Right cardiac atrium (tissue), 5 donors: ENCODE results near the gene CCDC40. TPM values are rescaled to one million over a fixed set of nuclear protein-coding genes. Genes with fewer than 3 reads are reported as not detected.
A peak's percentile ranks its signal among the peaks of the same experiment; 100 is the strongest.
"Not testable (repeated sequence)": the region's sequence is repeated elsewhere in the genome, so short reads cannot be mapped to it uniquely, and the experiment has no call there.

Source experiments
- ATAC-seq, 2 donors: fragments of 200-7000 bp; cut with Tn5 transposase; one replicate each; pipeline versions ENCODE4 v1.8.0 to v1.9.1; 2020; ENCODE audit warnings: moderate library complexity in 2 of 2, mild to moderate bottlenecking in 1 of 2
- DNase-seq, 3 donors: peaks; one replicate each; pipeline ENCODE4 v3.0.0-alpha.2; 2020
- H3K27ac ChIP-seq: one replicate; pipeline ENCODE4 v1.5.1; 2013; ENCODE audit warnings: mild to moderate bottlenecking, low read length, control low read depth, moderate library complexity
- H3K27me3 ChIP-seq: one replicate; pipeline ENCODE4 v1.6.1; 2013; ENCODE audit not compliant: control insufficient read depth, insufficient read depth
- H3K4me1 ChIP-seq: one replicate; pipeline ENCODE4 v1.6.1; 2013; ENCODE audit warnings: low read length; ENCODE audit not compliant: control insufficient read depth, insufficient read depth
- H3K4me3 ChIP-seq: one replicate; pipeline ENCODE4 v1.5.1; 2013; ENCODE audit warnings: low read length, control low read depth
- H3K9me3 ChIP-seq: one replicate; pipeline ENCODE4 v1.6.1; 2013; ENCODE audit warnings: low read length; ENCODE audit not compliant: control insufficient read depth
- WGBS: extraction: QIAGEN DNeasy Blood & Tissue Kit; methylation state at CpG from one replicate; pipeline ENCODE4 v1.1.7; 2013; 5-methylcytosine and 5-hydroxymethylcytosine counted together
- intact Hi-C, 4 donors: fragments of 100-400 bp; cut with DNase I; formaldehyde crosslinking; loops; one replicate each; pipeline versions ENCODE4 v1.11.0 to v1.14.0; 2022 to 2023
- polyA plus RNA-seq: library from polyadenylated mRNA; stranded (reverse); fragments of 200-250 nt; gene quantifications from one replicate; pipeline ENCODE4 v1.2.3, GENCODE V29; 2013
- total RNA-seq, 4 donors: library from RNA; stranded (reverse); fragmentation: NEBNext Ultra II Directional; extraction: Animal tissue kit (Norgen Biotek cat#: 25700); gene quantifications; one replicate each; pipeline ENCODE4 v1.2.1, GENCODE V29; 2021
- donor health status: healthy with polysubstance abuse.
- donor health status: DM: no; HTN: yes; CAD: no.
- donor health status: DM: no; HTN: no; CAD: no.
- donor health status: DM: no; HTN: yes; CAD: no; lungs with severe emphysema.
- donor health status: DM: yes; HTN: yes; CAD: no.

CCDC40 gene
- total and polyA plus RNA-seq, 5 donors = 4.9 to 10.0 (median 7.4) TPM

GRCh38 chr17:80086616-80087015 lies 50.2 kb downstream of the CCDC40 start:
- WGBS = 92% methylated on average over 11 of the region's 11 CpGs
- intact Hi-C loops = no loop called here
- ATAC-seq (no peak), DNase-seq (peak in 1 of 3 donors; percentile 27)
- H3K27me3 ChIP-seq = no peaks in the 10 kb centered on the region
- no peaks in the 10 kb centered on the region for H3K4me1 ChIP-seq
- no peak overlapping the region for H3K4me3 ChIP-seq
- no peaks in the 10 kb centered on the region for H3K9me3 ChIP-seq
- no peak overlapping the region for H3K27ac ChIP-seq

GRCh38 chr17:80087346-80088265 lies 51.2 kb downstream of the CCDC40 start:
- intact Hi-C loops = no loop called here
- Histone ChIP-seq H3K27ac (no peak overlapping the region), H3K4me1 (no peaks in the 10 kb centered on the region), H3K4me3 (no peak overlapping the region), H3K27me3 (no peaks in the 10 kb centered on the region), H3K9me3 (no peaks in the 10 kb centered on the region)
- WGBS = 85% methylated on average over 34 of the region's 34 CpGs
- ATAC-seq (no peak), DNase-seq (peak in 2 of 3 donors; percentile 7 to 27)

DNA sequence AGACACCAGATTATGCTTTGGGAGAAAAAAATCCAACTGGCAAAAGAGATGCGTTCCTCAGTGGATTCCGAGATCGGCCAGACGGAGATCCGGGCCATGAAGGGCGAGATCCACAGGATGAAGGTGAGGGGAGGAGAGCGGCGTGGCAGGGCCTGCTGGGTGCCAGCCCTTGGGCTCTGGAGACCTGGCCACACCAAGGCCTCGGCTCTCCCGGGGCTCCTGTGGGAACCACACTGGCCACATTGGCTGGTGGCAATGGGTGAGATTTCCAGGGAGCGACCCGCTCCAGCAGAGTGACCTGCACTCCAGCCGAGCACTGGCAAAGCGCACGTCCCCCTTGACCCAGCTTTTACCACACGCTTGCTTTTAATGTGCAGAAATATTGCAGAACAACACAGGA lies 53.3 kb downstream of the CCDC40 start:
- 95% methylated on average over 16 of the region's 16 CpGs for WGBS
- ATAC-seq = no peak
- intact Hi-C loops = no loop called here
- peak in 1 of 3 donors; percentile 41 for DNase-seq
- Histone ChIP-seq H3K9me3 (no peaks in the 10 kb centered on the region), H3K27ac (no peak overlapping the region), H3K4me1 (no peaks in the 10 kb centered on the region), H3K4me3 (no peak overlapping the region), H3K27me3 (no peaks in the 10 kb centered on the region)

- H3K9me3 ChIP-seq, H3K27me3 ChIP-seq, H3K4me1 ChIP-seq, H3K27ac ChIP-seq, DNase-seq, H3K4me3 ChIP-seq, intact Hi-C loops, ATAC-seq: not testable (repeated sequence)
- WGBS = 95% methylated on average over 44 of the region's 44 CpGs
Measured at GRCh38 chr17:80090164-80090563, 53.7 kb downstream of the CCDC40 start.

DNA sequence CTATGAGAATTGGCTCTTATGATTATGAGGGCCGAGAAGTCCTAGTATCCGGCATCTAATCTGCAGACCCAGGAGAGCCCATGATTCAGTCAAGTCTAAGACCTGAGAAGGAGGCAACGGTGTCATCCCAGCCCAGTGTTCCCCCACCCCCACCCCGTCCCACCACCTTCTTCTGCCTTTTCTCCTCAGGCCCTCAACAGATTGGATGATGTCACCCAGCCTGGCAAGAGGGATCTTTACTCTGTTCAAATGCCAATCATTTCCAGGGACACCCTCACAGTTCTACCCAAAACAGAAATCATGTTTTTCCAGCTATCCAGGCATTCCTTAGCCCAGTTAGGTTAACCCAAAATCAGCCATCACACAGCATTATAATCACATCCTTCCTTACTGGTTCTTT lies 54.9 kb downstream of the CCDC40 start:
- Histone ChIP-seq H3K4me1 (no peaks in the 10 kb centered on the region), H3K9me3 (no peaks in the 10 kb centered on the region), H3K27me3 (no peaks in the 10 kb centered on the region), H3K27ac (no peak overlapping the region), H3K4me3 (no peak overlapping the region)
- ATAC-seq = no peak
- intact Hi-C loops = no loop called here
- 92% methylated on average over 4 of the region's 4 CpGs for WGBS
- peak in 1 of 3 donors; percentile 2 for DNase-seq

DNA sequence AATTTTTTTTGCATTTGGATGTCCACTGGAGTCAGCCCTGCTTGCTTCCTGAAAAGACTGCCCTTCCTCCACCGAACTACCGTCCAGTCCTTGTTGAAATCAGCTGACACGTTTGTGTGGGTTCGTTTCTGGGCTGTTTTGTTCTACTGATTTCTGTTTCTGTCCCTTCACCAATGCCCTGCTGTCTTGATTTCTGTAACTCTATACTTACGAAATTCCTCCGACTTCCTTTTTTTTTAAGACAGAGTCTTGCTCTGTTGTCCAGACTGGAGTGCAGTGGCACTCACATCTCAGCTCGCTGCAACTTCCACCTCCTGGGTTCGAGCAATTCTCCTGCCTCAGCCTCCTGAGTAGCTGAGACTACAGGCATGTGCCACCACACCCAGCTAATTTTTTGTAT lies 56.5 kb downstream of the CCDC40 start:
- Histone ChIP-seq H3K9me3 (no peaks in the 10 kb centered on the region), H3K4me3 (no peak overlapping the region), H3K27me3 (no peaks in the 10 kb centered on the region), H3K4me1 (no peaks in the 10 kb centered on the region), H3K27ac (no peak overlapping the region)
- ATAC-seq (peak; percentile 41 to 47), DNase-seq (peak in 1 of 3 donors; percentile 29)
- WGBS = 56% methylated on average over 8 of the region's 8 CpGs
- intact Hi-C loops = no loop called here

DNA sequence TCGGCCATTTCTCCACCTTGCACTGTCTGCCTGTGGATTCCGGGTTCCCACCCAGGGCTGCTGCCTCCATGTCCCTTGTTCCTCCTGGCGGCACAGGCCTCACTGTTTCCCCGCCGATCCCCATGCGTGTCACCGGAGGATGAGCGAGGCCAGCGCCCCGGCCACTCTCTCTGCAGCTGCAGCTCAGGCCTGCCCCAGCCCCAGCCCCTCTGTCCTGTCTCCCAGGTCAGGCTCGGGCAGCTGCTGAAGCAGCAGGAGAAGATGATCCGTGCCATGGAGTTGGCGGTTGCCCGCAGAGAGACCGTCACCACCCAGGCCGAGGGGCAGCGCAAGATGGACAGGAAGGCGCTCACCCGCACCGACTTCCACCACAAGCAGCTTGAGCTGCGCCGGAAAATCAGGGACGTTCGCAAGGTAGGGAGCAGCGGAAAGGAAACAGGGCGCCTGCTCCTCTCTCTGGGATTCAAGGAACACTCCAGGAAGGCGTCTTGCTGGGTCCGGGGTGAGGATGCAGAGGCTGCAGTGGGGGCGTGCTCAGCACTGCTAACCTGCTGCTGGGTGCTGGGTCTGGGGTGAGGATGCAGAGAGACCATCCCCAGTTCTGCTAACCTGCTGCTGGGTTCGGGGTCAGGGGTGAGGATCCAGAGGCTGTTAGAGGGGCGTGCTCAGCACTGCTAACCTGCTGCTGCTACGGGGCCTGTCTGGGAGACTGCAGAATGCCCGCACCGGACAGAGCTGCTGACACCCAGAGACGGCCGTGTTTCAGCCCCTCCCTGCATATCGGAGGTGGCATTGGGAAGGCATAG lies 58.8 kb downstream of the CCDC40 start:
- ATAC-seq = no peak
- H3K27me3 ChIP-seq = no peaks in the 10 kb centered on the region
- intact Hi-C loops = no loop called here

GRCh38 chr17:80095844-80096475 lies 59.5 kb downstream of the CCDC40 start:
- intact Hi-C loops = no loop called here
- 87% methylated on average over 16 of the region's 16 CpGs for whole genome bisulfite sequencing
- Histone ChIP-seq H3K9me3 (no peaks in the 10 kb centered on the region), H3K27ac (no peak overlapping the region), H3K27me3 (no peaks in the 10 kb centered on the region), H3K4me1 (no peaks in the 10 kb centered on the region), H3K4me3 (no peak overlapping the region)
- ATAC-seq = no peak
- peak in 2 of 3 donors; percentile 38 to 59 for DNase-seq

More for the DNA sequence above, 58.8 kb downstream of the CCDC40 start:
- Histone ChIP-seq H3K9me3 (no peaks in the 10 kb centered on the region), H3K4me3 (no peak overlapping the region), H3K4me1 (no peaks in the 10 kb centered on the region), H3K27ac (no peak overlapping the region)
- 84% methylated on average over 37 of the region's 37 CpGs for WGBS
- peak in 2 of 3 donors; percentile 43 to 54 for DNase-seq

- no peaks in the 10 kb centered on the region for H3K27me3 ChIP-seq
- intact Hi-C loops = no loop called here
- no peaks in the 10 kb centered on the region for H3K9me3 ChIP-seq
Measured at GRCh38 chr17:80096561-80097021, 60.1 kb downstream of the CCDC40 start.

DNA sequence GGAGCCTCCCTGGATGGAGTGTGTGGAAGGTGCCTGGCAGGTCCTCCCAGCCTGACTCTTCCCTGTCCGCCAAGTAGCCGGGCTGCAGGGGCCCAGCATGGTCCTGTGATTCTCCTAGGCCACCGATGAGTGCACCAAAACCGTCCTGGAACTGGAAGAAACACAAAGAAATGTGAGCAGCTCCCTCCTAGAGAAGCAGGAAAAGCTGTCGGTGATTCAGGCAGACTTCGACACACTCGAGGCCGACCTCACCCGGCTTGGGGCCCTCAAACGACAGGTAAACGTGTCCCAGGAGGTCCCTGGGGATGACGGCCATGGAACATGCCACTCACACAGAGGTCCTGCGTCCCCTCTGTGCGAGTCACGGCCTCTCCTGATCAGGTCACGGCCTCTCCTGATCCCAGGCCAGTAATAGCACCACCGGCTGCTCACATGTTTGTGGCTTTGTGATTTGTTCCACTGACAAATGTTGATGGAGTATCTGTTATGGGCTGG lies 60.7 kb downstream of the CCDC40 start:
- no peak for ATAC-seq
- H3K4me1 ChIP-seq = no peaks in the 10 kb centered on the region
- no peak overlapping the region for H3K4me3 ChIP-seq
- H3K27me3 ChIP-seq = no peaks in the 10 kb centered on the region
- DNase-seq = peak in 1 of 3 donors; percentile 45
- H3K27ac ChIP-seq = no peak overlapping the region
- intact Hi-C loops = no loop called here
- no peaks in the 10 kb centered on the region for H3K9me3 ChIP-seq
- 84% methylated on average over 17 of the region's 17 CpGs for WGBS

More at GRCh38 chr17:80096561-80097021, 60.1 kb downstream of the CCDC40 start:
- 80% methylated on average over 12 of the region's 12 CpGs for WGBS
- H3K4me1 ChIP-seq = no peaks in the 10 kb centered on the region
- ATAC-seq = no peak
- no peak overlapping the region for H3K4me3 ChIP-seq
- H3K27ac ChIP-seq = no peak overlapping the region
- DNase-seq = peak in 2 of 3 donors; percentile 34 to 38
